NCI-H748 (cell line): ENCODE measurements around the gene NDFIP2.
A peak's percentile ranks its signal among the peaks of the same experiment; 100 is the strongest.
"Not testable (repeated sequence)": the region's sequence is repeated elsewhere in the genome, so short reads cannot be mapped to it uniquely, and the experiment has no call there.

Experiments used
- DNase-seq: peaks from one replicate; lab custom pipeline; 2025; ENCODE audit not compliant: unreplicated experiment; lab: John Stamatoyannopoulos, UW

The NDFIP2 gene

GRCh38 chr13:79589603-79590393 is 108.8 kb downstream of the NDFIP2 start:
- no peak for DNase-seq

- DNase-seq: no peak
Measured at GRCh38 chr13:79590394-79590676, 109.4 kb downstream of the NDFIP2 start.

- DNase-seq: no peak
Measured at GRCh38 chr13:79591493-79591892, 110.5 kb downstream of the NDFIP2 start.

DNA sequence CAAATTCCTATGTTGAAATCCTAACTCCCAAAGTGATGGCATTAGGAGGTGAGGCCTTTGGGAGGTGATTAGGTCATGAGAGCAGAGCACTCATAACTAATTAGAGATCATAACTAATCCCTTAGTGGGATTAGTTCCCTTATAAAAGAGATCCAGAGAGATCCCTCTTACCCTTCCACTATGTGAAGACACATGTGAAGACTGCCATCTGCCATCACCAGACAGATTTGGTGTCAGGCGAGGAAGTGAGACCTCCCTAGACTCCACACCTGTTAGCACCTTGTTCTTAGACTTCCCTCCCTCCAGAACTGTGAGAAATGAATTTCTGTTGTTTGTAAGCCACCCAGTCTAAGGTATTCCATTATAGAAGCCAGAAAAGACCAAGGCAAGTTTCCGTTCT is 112.2 kb downstream of the NDFIP2 start:
- DNase-seq: no peak

GRCh38 chr13:79593641-79594275 is 112.8 kb downstream of the NDFIP2 start:
- no peak for DNase-seq

DNA sequence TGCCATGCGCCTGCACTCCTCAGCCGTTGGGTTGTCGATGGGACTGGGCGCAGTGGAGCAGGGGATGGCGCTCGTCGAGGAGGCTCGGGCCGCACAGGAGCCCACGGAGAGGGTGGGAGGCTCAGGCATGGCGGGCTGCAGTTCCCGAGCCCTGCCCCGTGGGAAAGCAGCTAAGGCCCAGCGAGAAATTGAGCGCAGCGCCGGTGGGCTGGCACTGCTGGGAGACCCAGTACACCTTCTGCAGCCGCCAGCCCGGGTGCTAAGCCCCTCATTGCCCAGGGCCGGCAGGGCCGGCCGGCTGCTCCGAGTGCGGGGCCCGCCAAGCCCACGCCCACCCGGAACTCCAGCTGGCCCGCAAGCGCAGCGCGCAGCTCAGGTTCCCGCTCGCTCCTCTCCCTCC is 119.2 kb downstream of the NDFIP2 start:
- DNase-seq: not testable (repeated sequence)

GRCh38 chr13:79602936-79603335 is 122.0 kb downstream of the NDFIP2 start:
- DNase-seq: no peak

GRCh38 chr13:79604752-79605151 is 123.8 kb downstream of the NDFIP2 start:
- peak; percentile 72 for DNase-seq
